ENCODE results near the gene CLNK. TPM values are rescaled to one million over a fixed set of nuclear protein-coding genes. Genes with fewer than 3 reads are reported as not detected.

The CLNK gene
- polyA plus RNA-seq, 3 donors: not detected

- Mint-ChIP-seq H3K27ac (no peak overlapping the region), H3K4me3 (no peak overlapping the region), H3K9me3 (peaks cover 0 to 7% (median 0%) of the 10 kb centered on the region in 7 donors), H3K36me3 (no peaks in the 10 kb centered on the region), H3K27me3 (ENCODE audit: low read depth in 3 of 3) (peaks cover 0 to 2% (median 1%) of the 10 kb centered on the region in 3 donors), H3K4me1 (no peaks in the 10 kb centered on the region)
- TF ChIP-seq CTCF (IDR thresholded peaks at IDR 0.05): no peak
- Histone ChIP-seq H2AFZ (ENCODE audit: insufficient read depth, low read depth, low read length, poor library complexity, severe bottlenecking) (no peak overlapping the region), H3K4me1 (ENCODE audit: control insufficient read depth in 1 of 2, insufficient read depth in 2 of 2, low read length in 2 of 2) (no peaks in the 10 kb centered on the region), H3K27ac (ENCODE audit: low read depth in 1 of 2, low read length in 2 of 2) (no peak overlapping the region), H3K9me3 (replicated peaks in 1 of 2; ENCODE audit: control insufficient read depth in 1 of 2, insufficient read depth in 1 of 2, low read length in 2 of 2) (no peaks in the 10 kb centered on the region), H3K79me2 (ENCODE audit: insufficient read depth, low read length) (no peaks in the 10 kb centered on the region), H3K27me3 (ENCODE audit: control insufficient read depth in 2 of 2, insufficient read depth in 2 of 2, low read length in 2 of 2) (no peaks in the 10 kb centered on the region), H3K9ac (ENCODE audit: insufficient read depth, low read length, poor library complexity, severe bottlenecking) (no peak overlapping the region), H3K4me2 (replicated peaks; ENCODE audit: extremely low read depth, low read length, poor library complexity, severe bottlenecking) (no peak overlapping the region), H3K4me3 (replicated peaks in 1 of 3; ENCODE audit: low read depth in 2 of 3, low read length in 3 of 3) (no peak overlapping the region), H4K20me1 (ENCODE audit: insufficient read depth, low read length) (no peaks in the 10 kb centered on the region), H3K36me3 (replicated peaks in 1 of 2; ENCODE audit: control insufficient read depth in 1 of 2, insufficient read depth in 2 of 2, low read length in 2 of 2) (no peaks in the 10 kb centered on the region)
- intact Hi-C loops (cut with micrococcal nuclease): no loop called here
- no CpG with 5 or more reads among the region's 2 CpGs for WGBS (ENCODE audit: insufficient coverage)
- DNase-seq: no peak
Observed at GRCh38 chr4:10656988-10657387, 27.6 kb downstream of the CLNK start.

GRCh38 chr4:10656420-10656819, 28.1 kb downstream of the CLNK start:
- H2AFZ ChIP-seq (ENCODE audit: insufficient read depth, low read depth, low read length, poor library complexity, severe bottlenecking): no peak overlapping the region
- H3K79me2 ChIP-seq (ENCODE audit: insufficient read depth, low read length): no peaks in the 10 kb centered on the region
- H3K4me3 ChIP-seq (replicated peaks in 1 of 3; ENCODE audit: low read depth in 2 of 3, low read length in 3 of 3): no peak overlapping the region
- intact Hi-C loops (cut with micrococcal nuclease): no loop called here
- no peak for TF ChIP-seq CTCF (IDR thresholded peaks at IDR 0.05)
- H3K27ac ChIP-seq (ENCODE audit: low read depth in 1 of 2, low read length in 2 of 2): no peak overlapping the region
- no peak overlapping the region for H3K27ac Mint-ChIP-seq
- no peaks in the 10 kb centered on the region for H3K9me3 ChIP-seq (replicated peaks in 1 of 2; ENCODE audit: control insufficient read depth in 1 of 2, insufficient read depth in 1 of 2, low read length in 2 of 2)
- H3K4me1 ChIP-seq (ENCODE audit: control insufficient read depth in 1 of 2, insufficient read depth in 2 of 2, low read length in 2 of 2): no peaks in the 10 kb centered on the region
- H3K4me2 ChIP-seq (replicated peaks; ENCODE audit: extremely low read depth, low read length, poor library complexity, severe bottlenecking): no peak overlapping the region
- no peak overlapping the region for H3K9ac ChIP-seq (ENCODE audit: insufficient read depth, low read length, poor library complexity, severe bottlenecking)
- no peak overlapping the region for H3K4me3 Mint-ChIP-seq
- DNase-seq: no peak
- no CpG with 5 or more reads among the region's 3 CpGs for WGBS (ENCODE audit: insufficient coverage)
- H3K27me3 ChIP-seq (ENCODE audit: control insufficient read depth in 2 of 2, insufficient read depth in 2 of 2, low read length in 2 of 2): no peaks in the 10 kb centered on the region
- no peaks in the 10 kb centered on the region for H3K36me3 ChIP-seq (replicated peaks in 1 of 2; ENCODE audit: control insufficient read depth in 1 of 2, insufficient read depth in 2 of 2, low read length in 2 of 2)
- H3K9me3 Mint-ChIP-seq: peaks cover 0 to 9% (median 0%) of the 10 kb centered on the region in 7 donors
- no peaks in the 10 kb centered on the region for H3K36me3 Mint-ChIP-seq
- no peaks in the 10 kb centered on the region for H4K20me1 ChIP-seq (ENCODE audit: insufficient read depth, low read length)
- H3K27me3 Mint-ChIP-seq (ENCODE audit: low read depth in 3 of 3): peaks cover 0 to 2% (median 1%) of the 10 kb centered on the region in 3 donors
- H3K4me1 Mint-ChIP-seq: no peaks in the 10 kb centered on the region
